Measurements from ENCODE around the gene PTTG1IP.
"Not testable (repeated sequence)": the region's sequence is repeated elsewhere in the genome, so short reads cannot be mapped to it uniquely, and the experiment has no call there.

The PTTG1IP gene

GRCh38 chr21:44838951-44839350 is 34.5 kb downstream of the PTTG1IP start:
- DNase-seq: no peak

GRCh38 chr21:44838039-44838895 is 35.2 kb downstream of the PTTG1IP start:
- DNase-seq: no peak

DNA sequence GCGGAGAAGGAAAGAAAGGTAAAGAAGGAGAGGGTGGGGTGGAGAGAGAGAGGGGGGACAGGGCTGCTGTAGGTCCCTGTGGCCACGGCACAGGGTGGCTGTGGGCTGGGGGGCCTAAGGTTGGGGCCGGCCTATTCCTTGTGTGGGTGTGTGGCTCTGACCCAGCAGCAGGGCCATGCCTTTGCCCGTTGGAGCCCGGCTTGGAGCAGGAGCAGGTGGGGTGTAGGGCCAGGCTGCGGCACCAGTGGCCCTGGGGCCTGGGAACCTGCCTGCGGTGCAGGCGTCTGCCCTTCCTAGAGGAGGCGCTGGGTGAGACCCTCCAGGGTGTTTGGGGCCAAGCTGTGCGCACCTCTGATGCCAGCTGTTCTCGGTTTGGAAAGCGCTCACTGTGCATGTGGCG is 36.0 kb downstream of the PTTG1IP start:
- no peak for DNase-seq

GRCh38 chr21:44836666-44837471 is 36.6 kb downstream of the PTTG1IP start:
- DNase-seq: no peak

DNA sequence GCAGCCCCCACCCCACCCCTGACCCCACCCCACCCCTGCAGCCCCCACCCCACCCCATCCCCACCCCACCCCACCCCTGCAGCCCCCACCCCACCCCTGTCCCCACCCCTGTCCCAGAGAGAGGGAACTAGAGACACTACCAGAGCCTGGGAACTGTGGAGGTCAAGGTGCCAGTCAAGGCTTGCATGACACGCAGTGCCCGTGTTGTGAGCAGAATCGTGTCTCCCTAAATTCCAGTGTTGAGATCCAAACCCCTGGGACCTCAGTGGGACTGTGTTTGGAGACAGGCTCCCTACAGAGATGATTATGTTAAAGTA is 37.2 kb downstream of the PTTG1IP start:
- no peak for DNase-seq

GRCh38 chr21:44835647-44835973 is 37.9 kb downstream of the PTTG1IP start:
- DNase-seq: no peak

- no peak for DNase-seq
Observed at GRCh38 chr21:44834951-44835646, 38.4 kb downstream of the PTTG1IP start.

- no peak for DNase-seq
Observed at GRCh38 chr21:44834231-44834950, 39.1 kb downstream of the PTTG1IP start.

DNA sequence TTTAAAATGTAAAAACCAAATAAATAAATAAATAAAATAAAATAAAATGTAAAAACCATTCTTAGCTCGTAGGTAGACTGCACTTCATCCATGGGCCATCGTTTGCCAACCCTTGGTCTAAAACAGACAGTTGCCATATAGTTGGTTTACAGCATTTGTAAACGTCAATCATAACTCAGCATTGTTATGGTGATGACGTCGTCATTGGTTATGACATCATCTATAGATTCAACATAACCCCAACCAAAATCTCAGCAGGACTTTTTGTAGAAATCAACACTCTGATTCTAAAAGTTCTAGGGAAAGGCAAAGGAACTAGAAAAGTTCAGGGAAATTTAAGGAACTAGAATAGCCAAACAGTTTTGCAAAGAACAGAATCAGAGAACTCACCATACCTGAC is 39.8 kb downstream of the PTTG1IP start:
- no peak for DNase-seq

GRCh38 chr21:44832516-44833255 is 40.8 kb downstream of the PTTG1IP start:
- DNase-seq: not testable (repeated sequence)

- DNase-seq: no peak
Observed at GRCh38 chr21:44831227-44831860, 42.1 kb downstream of the PTTG1IP start.

- DNase-seq: no peak
Observed at GRCh38 chr21:44829507-44830092, 43.9 kb downstream of the PTTG1IP start.

- no peak for DNase-seq
Observed at GRCh38 chr21:44828362-44829056, 45.0 kb downstream of the PTTG1IP start.

DNA sequence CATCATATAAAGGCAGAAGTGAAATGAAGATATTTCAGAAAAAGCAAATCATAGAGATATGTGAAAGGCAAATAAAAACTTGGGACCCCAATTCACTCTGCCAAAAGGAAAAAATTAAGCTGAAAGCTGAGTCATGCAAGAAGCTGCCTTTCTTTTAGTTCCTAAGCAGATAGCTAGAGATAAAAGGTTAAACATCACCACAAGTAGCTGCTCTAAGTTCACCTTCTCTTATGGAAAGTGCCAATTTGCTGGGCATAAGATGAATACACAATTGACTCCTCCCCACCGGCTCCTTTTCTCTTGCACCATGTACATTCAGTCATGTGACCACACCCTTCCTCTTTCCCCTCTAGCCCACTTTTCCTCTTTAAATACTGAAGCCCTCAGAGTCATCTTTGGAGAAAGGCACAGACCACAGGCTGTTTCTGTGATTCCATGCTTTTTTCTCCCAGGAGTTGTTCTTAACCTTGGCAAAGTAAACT is 50.3 kb downstream of the PTTG1IP start:
- DNase-seq: no peak

DNA sequence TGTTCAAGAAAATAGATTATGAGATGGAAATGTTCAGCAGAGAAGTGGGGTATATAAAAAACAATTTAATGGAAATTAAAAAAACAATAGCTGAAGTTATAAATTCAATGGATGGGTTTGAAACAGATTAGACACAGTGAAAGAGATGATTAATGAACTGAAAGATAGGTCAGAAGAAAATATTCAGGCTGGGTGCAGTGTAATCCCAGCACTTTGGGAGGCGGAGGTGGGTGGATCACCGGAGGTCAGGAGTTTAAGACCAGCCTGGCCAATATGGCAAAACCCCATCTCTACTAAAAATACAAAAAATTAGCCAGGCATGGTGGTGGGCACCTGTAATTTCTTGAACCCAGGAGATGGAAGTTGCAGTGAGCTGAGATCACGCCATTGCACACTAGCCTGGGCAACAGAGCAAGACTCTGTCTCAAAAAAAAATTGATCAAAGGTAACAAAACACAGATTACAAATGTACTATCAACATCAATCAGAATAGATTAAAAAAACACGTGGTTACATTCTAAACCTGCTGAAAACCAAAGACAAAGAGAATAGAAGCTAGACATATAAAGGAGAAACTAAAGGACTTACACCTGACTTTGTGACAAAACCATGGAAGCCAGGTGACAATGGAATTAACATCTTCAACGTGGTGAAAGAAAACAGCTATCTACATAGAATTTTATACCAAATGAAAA is 50.9 kb downstream of the PTTG1IP start:
- DNase-seq: no peak

- no peak for DNase-seq
Observed at GRCh38 chr21:44820851-44821250, 52.6 kb downstream of the PTTG1IP start.

GRCh38 chr21:44819283-44820243 is 53.9 kb downstream of the PTTG1IP start:
- no peak for DNase-seq

GRCh38 chr21:44818640-44819011 is 54.9 kb downstream of the PTTG1IP start:
- no peak for DNase-seq

Measured in activated CD4-positive, alpha-beta T cell treated with anti-CD3 and anti-CD28 coated beads, Interleukin-2, amount 50 U/mL, for 48 hours (primary cell).